ENCODE data around the gene P2RY12.

Gene P2RY12

GRCh38 chr3:151307131-151307530 is 77.4 kb downstream of the P2RY12 start:
- DNase-seq (ENCODE audit: low read depth in 2 of 2): no peak

GRCh38 chr3:151306168-151306810 is 78.3 kb downstream of the P2RY12 start:
- no peak for DNase-seq (ENCODE audit: low read depth in 2 of 2)

GRCh38 chr3:151305775-151306151 is 78.8 kb downstream of the P2RY12 start:
- no peak for DNase-seq (ENCODE audit: low read depth in 2 of 2)

- no peak for DNase-seq (ENCODE audit: low read depth in 2 of 2)
These were observed 79.3 kb downstream of the P2RY12 start for GRCh38 chr3:151305060-151305774.

DNA sequence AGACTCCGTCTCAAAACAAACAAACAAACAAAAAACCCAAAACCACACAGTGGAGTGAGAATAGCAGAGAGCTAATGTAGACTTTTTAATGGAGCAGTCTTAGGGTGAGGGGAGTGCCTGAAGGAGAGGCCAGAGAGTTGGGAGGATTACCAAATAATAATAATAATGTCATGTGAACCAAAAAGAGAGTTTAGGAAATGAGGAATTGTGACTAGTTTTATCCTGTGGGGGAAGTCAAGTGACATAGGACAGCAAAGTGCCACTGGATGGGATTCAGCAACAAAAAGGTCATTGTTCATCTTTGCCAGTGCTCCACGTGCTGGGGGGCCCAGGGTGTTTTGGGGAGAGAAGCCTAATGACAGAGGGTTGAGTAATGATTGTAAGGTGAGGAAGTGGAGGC is 80.8 kb downstream of the P2RY12 start:
- DNase-seq (ENCODE audit: low read depth in 2 of 2): no peak

GRCh38 chr3:151301787-151302186 is 82.8 kb downstream of the P2RY12 start:
- DNase-seq (ENCODE audit: low read depth in 2 of 2): no peak

- DNase-seq (ENCODE audit: low read depth in 2 of 2): no peak
These were observed 84.0 kb downstream of the P2RY12 start for GRCh38 chr3:151300539-151300938.

- no peak for DNase-seq (ENCODE audit: low read depth in 2 of 2)
These were observed 85.5 kb downstream of the P2RY12 start for GRCh38 chr3:151299006-151299405.

DNA sequence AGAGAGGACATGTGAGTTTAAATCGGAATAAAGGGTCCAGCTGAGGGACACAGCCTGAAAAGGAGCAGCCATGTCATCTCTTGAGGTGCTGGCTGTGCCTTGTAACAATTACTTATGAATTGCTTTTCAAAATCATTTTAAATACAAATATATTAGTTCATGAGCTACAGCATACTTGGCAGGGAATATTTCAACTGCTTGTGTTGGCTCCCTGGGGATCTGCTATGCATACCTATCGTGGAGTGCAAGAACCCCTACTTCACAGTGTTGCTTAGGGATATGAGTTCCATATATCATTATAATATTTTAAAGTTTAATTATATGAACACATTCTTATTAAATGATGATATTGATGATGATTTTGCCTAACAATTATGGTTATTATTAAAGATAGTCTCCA is 87.1 kb downstream of the P2RY12 start:
- DNase-seq (ENCODE audit: low read depth in 2 of 2): no peak

DNA sequence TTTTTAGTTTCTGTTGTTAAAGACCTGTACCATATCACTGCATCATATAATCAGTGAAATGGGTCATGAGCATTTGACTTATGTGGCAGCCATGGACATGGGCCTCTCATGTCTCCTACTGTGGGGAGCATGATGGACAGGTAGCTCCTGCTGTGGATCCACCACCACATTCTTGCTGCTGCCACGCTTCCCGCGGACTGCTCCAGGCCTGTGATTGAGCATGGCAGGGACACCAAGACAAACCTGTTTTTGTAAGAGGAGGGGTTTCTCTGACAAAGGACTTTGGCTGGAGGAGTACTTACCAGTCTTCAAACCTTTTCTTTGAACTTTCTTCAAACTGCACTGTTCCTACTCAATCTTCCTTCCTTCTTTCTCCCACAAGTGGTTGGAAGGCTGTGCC is 88.3 kb downstream of the P2RY12 start:
- no peak for DNase-seq (ENCODE audit: low read depth in 2 of 2)

GRCh38 chr3:151293127-151293526 is 91.4 kb downstream of the P2RY12 start:
- DNase-seq (ENCODE audit: low read depth in 2 of 2): no peak

- DNase-seq (ENCODE audit: low read depth in 2 of 2): no peak
These were observed 93.9 kb downstream of the P2RY12 start for GRCh38 chr3:151290673-151291072.

- DNase-seq (ENCODE audit: low read depth in 2 of 2): no peak
These were observed 95.1 kb downstream of the P2RY12 start for GRCh38 chr3:151289445-151289844.
